NCI-H2081 treated with DMSO at 0.1 percent for 48 hours (cell line): ENCODE results near the gene GNMT.

Source experiments
- DNase-seq: peaks from one replicate; lab custom pipeline; 2025; lab: John Stamatoyannopoulos, UW

The GNMT gene

DNA sequence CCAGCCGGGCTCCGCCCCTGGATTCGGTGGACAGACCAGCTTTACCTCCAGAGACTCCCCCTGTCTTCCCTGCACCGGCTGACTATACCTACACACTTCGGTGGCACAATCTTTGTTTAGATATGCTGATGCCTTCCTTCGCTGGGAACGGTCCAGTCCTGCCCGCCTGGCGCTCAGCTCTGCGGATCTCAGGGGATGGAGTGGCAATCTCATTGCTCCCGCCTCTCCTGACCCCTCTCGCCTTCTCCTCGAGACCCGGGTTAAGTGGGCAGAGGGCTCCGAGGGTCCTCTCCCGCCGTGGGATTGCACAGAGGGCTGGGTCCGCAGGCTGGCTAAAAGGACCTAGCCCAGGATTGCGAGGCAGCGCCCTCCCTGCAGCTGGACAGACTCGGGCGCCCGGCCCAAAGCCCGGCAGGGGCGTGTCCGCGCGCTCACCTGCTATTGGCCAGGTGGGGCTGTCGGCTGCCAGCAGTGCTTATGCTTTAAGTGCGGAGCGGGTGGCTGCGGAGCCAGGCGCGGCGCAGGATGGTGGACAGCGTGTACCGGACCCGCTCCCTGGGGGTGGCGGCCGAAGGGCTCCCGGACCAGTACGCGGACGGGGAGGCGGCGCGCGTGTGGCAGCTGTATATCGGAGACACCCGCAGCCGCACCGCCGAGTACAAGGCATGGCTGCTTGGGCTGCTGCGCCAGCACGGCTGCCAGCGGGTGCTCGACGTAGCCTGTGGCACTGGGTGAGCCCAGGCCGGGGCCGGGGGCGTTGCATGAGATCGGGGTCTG, at the start of gene GNMT:
TSS of gene GNMT (plus strand) at position 512 of the 777 bp plus-strand sequence. CDS start at position 526, 14 bp downstream.
- no peak for DNase-seq

DNA sequence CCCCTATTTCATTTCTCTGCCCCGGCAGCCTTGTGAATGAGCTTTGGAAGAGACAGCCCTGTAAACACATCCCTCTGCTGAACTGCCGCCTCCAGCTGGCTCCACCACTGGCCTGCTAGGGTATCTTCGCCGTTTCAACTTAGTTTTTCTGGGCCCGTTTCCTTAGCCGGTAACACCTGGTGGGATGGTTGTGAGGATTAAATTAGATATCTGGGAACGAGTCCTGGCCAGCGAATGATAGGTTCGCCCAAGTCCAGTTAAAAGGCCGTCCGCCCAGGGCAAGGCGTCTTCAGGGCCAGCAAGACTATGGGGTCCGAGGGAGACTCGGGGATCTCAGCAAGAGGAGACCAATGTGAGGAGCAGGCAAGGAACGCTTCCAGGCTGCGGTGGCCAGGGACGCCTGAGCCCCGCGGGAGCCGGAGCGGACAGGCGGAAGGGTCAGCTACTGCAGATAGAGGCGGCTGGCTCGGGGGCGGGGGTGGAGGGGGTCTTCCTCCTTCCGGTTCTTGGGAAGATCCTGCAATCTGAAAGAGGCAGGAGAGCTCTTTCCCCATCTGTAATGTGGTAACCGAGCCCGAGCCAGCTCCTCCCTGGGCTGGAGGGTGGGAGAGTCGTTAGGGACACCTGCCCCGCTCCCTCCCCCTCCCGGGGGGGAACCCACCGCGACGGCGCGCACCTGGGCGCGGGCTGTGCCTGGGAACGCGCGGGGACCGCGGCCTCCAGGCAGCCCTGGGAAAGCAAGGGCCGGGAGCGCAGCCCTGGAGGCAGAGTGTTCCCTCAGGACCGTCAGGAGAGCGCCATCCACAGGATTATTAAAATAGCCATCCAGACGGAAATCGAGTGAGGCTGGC, 49.2 kb upstream of the GNMT start:
- DNase-seq = no peak

DNA sequence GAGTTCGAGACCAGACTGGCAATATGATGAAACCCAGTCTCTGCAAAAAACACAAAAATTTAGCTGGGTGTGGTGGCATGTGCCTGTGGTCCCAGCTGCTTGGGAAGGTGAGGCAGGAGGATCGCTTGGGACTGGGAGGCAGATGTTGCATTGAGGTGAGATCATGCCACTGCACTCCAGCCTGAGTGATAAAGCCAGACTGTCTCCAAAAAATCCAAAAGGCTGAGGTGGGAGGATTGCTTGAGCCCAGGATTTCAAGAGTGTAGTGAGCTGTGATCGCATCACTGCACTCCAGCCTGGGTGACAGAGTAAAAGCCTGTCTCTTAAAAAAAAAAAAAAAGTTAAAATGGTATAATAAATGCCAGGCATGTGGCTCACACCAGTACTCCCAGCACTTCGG, 46.0 kb upstream of the GNMT start:
- no peak for DNase-seq

DNA sequence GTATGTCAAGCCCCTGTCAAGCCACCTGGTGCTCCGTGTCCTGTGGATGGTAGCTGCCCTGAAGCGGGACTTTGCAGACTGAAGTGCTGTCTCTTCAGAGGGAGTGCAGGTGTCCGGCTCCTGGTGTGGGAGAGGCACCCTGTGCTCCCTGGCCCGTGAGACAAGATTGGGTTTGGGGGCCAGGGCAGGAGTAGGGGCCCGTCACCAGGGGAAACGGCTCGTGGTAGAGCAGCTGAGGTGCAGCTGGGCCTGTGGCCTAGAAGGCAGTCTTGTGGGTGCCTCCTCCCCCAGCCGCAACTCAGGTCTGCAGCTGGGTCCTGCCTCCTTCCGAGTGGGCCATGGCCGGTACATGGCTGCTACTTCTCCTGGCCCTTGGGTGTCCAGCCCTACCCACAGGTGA, 44.8 kb upstream of the GNMT start, which contains the start of gene PTCRA:
TSS of gene PTCRA (plus strand) at position 322 of the 400 bp plus-strand sequence. CDS start at position 339, 17 bp downstream.
- DNase-seq = no peak

DNA sequence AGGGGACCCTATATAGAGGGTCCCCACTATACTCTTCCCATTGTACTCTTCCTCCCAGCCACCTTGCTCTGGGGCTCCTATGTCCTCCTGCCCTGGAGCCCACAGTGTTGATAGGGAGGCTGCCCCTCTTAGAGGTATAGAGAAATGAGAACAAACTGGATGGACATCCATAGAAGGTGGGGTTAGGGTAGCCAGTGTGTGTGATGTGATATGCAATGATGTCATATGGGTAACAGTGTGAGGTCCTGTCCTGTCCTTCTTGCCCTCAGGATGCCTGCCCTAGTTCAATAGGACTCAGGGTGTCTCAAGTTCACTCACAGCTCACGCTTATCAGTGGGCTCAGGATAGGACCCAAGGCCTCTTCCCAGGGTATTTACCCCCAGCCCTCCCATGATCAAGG, 44.3 kb upstream of the GNMT start:
- no peak for DNase-seq

DNA sequence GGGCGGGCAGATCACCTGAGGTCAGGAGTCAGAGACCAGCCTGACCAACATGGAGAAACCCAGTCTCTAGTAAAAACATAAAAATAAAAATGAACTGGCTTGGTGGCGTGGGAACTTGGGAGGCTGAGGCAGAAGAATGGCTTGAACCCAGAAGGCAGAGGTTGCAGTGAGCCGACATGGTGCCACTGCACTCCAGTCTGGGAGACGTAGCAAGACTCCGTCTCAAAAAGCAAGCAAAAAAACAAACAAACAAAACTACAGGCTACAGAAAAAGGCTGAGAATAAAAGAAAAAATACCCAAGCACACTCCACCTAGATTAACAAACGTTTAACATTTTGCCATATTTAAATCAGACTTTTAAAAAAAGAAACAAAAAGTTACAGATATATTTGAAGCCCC, 38.8 kb upstream of the GNMT start:
- no peak for DNase-seq

DNA sequence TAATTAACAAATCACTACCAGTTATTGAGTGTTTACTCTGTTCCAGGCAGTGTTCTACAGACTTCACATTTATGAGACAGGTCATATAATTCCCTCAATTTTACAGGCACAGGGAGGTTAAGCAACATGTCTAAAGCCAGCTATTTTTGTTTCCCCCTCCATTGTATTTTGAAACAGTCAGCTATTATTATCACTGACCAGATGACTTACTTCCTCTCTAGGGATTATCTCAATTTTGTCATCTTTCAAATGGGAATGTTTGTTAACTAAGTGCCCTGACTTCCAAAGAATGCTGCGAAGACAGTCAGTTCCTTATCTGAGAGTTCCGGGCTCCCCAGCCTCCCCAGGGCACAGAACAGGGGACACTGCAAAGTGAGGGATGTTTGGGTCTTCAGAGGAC, 36.9 kb upstream of the GNMT start:
- no peak for DNase-seq

DNA sequence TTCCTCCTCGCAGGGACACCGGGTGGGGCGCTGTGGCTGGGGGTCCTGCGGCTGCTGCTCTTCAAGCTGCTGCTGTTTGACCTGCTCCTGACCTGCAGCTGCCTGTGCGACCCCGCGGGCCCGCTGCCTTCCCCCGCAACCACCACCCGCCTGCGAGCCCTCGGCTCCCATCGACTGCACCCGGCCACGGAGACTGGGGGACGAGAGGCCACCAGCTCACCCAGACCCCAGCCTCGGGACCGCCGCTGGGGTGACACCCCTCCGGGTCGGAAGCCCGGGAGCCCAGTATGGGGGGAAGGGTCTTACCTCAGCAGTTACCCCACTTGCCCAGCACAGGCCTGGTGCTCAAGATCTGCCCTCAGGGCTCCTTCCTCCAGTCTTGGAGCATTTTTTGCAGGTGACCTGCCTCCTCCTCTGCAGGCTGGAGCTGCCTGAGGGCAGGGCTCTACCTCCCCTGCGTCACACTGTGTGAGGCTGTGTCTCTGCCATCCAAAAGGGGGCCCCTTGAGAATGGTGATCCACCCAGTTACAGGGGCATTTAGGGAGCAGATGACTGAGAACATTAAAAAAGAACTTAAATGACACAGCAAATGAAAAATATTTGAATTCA, 35.2 kb upstream of the GNMT start:
- DNase-seq = no peak

DNA sequence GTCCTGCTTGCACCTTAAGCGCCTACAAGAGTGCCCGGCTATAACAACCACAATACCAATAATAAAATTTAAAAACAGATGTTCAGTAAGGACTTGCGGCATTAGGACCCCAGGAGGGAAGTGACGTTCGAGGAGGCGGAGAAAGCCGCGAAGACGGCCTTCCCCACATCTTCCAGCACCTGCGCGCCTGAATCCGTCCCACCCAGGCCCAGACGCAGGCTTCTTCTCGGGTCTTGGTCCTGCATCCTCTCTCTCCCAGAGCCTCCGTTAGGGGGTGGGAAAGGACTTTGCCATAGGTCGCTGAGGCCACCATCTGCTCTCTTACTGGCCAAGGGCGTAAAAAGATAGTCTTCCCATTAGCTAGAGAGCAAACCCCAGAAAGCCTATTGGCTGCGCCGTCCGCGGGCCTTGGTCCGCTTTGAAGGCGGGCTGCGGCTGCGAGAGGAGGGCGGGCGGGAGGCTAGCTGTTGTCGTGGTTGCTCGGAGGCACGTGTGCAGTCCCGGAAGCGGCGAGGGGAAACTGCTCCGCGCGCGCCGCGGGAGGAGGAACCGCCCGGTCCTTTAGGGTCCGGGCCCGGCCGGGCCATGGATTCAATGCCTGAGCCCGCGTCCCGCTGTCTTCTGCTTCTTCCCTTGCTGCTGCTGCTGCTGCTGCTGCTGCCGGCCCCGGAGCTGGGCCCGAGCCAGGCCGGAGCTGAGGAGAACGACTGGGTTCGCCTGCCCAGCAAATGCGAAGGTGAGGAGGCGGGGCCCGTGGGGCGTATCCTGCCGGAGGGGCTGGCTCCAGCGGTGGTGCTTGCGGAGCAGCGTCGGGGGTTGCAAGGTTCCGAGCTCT, 31.4 kb upstream of the GNMT start, which contains the start of gene CNPY3:
TSS of gene CNPY3 (plus strand) at position 495 of the 835 bp plus-strand sequence. CDS start at position 586, 91 bp downstream.
- peak; percentile 92 for DNase-seq

DNA sequence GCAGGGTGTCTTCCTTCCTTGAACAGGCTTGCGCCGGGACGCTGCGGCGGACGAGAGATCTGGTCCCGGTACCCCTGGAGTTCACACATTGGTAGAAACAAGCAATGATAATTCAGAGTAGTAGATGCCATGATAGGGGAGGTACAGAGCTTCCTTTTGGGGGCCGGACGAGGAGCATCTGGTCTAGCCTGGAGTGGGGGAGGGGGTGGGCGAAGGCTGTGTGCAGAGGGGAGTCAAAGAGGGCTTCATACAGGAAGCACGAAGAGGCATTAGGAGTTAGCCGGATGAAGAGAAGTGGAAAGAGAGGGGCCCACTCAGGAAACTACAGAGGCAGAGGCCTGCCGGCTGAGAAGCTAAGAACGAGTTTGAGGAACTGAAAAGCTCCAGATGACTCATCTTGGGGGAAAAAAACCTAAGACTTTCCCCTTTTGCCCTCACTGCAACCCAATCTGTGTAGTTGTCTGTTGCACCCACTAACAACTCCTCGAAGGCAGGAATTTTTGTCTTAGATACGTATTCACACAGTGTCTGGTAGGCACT, 30.7 kb upstream of the GNMT start:
- DNase-seq = no peak

DNA sequence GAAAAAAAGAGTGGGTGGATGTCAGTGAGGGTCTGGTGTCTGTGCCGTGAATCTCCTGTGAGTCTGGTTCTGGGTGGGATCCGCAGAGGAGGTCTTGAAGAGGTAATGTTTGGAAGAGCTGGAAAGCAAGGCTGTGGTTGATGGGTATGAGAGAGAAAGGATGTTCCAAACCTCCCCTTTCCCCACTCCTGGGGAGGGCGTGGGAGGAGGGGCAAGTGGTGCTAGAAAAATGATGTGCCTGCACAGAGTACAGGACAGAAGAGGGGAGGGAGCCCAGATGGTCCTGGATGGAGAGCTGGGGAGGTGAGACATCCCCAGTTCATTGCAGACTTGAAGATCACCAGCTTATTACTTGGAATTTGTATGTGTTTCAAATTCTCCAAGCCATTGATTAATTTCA, 28.1 kb upstream of the GNMT start:
- no peak for DNase-seq

DNA sequence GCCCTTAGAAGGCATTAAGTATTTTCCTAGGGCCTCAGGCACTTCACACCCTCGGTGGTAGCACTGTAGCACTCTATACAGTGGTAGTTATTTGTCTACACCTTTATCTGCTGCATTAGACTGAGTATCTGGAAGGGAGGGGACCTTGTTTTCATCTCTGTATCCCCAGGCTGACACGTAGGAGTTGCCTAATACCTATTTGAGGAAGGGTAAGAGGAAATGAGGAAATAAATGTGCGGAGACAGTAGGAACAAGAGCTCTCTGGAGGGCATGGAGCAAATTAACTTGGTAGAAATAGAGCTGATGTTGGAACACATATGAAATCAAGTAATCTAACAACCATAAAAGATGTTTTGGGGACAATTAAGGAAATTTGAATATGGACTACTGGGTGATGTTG, 27.3 kb upstream of the GNMT start:
- DNase-seq = no peak

DNA sequence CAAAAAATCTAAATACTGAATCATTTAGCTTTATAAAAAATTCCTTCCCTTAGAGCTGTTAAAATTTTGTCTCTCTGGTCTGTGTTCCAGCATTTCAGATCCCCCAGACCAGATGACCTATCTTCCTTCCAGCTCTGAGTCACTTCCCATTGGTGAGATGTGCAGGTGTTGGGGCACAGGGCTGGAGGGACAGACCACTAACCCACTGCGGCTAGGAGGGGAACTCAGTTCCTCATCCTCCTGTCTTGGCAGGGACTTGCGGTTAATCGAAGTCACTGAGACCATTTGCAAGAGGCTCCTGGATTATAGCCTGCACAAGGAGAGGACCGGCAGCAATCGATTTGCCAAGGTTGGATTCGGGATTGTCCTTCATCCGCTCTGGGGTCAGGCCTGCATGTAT, 25.2 kb upstream of the GNMT start:
- DNase-seq = no peak

DNA sequence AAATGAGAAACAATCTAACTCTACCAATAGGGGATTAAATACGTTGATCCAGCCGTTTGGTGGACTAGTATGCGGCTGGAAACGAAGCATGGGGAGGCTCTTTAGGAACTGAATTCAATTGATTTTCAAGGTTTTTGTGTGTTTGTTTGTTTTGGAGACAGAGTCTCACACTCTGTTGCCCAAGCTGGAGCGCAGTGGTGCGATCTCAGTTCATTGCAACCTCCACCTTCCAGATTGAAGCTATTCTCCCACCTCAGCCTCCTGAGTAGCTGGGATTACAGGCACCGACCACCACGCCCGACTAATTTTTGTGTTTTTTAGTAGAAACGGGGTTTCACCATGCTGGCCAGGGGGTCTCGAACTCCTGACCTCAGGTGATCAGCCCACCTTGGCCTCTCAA, 24.2 kb upstream of the GNMT start:
- no peak for DNase-seq

DNA sequence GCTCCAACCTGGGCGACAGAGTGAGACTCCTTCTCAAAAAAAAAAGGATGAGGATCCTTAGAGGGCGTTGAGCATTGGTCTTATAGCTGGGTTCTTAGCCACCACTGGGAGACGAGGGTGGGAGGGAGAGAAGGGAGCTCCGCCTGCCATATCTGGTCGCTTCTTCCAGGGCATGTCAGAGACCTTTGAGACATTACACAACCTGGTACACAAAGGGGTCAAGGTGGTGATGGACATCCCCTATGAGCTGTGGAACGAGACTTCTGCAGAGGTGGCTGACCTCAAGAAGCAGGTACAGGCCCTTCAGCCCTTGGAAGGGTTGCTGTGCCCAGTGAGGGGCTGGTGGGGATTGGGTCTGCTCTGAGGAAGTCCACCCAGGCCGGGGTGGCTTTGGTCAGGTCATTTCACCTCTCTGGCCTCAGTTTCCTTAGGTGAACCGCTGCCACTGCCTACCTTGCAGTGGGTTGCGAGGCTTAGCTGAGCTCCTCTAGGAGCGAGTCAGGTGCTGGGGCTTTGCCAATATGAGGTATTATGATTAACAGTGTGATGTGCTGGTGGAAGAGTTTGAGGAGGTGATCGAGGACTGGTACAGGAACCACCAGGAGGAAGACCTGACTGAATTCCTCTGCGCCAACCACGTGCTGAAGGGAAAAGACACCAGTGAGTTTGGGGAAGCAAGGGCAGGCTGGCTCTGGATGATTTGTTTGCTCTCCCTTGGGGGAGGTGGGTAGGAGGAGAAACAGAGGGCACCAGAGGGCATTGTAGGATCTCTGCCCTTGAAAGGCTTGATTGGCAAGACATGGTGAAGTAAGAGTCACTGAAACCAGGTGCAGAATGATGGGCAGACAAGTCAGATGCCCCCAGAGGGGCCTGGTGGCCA, 22.8 kb upstream of the GNMT start:
- no peak for DNase-seq

DNA sequence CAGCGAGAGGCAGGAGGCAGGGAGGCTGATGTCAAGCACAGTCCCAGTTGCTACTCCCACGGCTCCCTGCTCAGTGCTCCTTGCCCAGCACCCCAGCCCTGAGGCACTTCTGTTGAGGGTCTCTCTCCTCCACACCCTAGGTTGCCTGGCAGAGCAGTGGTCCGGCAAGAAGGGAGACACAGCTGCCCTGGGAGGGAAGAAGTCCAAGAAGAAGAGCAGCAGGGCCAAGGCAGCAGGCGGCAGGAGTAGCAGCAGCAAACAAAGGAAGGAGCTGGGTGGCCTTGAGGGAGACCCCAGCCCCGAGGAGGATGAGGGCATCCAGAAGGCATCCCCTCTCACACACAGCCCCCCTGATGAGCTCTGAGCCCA, 22.1 kb upstream of the GNMT start:
- no peak for DNase-seq

DNA sequence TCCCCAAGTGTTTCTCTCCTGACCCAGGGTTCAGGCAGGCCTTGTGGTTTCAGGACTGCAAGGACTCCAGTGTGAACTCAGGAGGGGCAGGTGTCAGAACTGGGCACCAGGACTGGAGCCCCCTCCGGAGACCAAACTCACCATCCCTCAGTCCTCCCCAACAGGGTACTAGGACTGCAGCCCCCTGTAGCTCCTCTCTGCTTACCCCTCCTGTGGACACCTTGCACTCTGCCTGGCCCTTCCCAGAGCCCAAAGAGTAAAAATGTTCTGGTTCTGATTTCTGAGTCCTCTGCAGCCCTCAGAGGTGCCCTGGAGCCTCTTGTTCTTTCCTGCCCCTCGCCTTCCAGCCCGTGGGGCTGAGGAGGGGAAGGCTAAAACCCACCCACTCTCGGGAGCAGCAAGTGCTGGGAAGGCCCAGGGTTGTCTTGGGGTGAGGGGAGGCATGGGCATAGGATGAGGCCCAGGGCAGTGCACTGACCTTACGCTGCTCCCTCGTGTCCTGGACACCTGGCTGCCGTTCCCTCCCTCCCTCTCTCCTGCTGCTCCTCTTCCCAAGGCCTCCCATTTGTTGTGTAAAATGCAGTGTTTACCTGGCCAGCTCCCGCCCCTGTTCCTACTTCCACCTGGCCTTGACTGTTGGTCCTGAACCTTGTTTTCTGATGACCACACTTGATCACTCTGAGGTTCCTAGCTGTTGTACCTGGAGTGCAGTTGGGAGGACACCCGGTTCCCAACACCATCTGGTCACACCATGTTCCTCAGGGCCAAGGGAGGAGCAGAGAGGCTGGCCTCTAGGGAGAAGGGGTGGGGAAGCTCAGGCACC, 21.4 kb upstream of the GNMT start:
- DNase-seq = no peak

DNA sequence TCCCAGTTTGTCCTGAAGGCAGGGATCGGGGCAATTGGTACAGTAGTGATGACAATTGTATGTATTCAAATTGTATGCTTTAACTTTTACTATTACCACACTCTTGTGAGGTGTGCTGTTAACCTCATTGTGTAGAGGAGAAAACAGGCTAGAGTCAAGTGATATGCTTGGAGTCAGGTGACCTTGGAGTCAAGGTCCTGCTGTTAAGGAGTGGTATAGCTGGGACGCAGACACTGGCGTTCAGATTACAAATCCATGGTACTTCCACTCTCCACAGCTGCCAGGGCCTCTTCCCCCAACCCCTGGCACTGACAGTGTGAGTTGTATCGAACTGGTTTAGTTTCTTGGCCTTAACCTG, 20.8 kb upstream of the GNMT start:
- no peak for DNase-seq

DNA sequence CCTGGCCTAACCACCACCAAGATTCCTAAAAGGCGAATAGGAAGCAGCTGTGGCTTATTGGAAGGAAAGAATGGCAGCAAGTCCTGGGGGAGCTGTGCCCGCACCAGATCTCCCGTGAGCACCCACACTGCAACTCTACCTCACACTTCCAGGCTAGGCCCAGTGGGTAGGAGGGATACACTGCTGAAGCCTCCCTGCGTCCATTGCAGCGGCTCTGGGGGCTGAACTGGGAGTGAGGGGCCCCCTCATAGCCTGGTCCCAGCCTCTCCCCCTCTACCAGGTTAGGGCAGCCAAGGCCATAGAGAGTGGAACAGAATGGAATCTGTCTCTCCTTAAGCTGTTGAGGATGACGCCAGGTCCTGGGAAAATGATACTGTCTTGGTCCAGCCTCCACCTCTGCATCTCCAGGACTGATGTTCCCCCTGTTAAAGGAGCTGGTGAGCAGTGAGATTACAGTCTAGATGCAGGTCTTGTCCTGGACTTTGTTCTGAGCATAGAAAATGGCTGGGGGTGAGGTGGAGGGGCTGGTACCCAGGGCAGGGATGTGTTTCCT, 20.0 kb upstream of the GNMT start:
- DNase-seq = no peak
